GM12875 (cell line): ENCODE data around the gene MYO9A.
A peak's percentile ranks its signal among the peaks of the same experiment; 100 is the strongest.

Experiments
- H3K4me3 ChIP-seq: one replicate; pipeline ENCODE4 v1.5.1; 2011; ENCODE audit warnings: low read depth, low read length, control low read depth
- CTCF ChIP-seq: IDR thresholded peaks from 2 replicates; pipeline ENCODE4 v1.5.1; 2011; ENCODE audit warnings: low read depth, mild to moderate bottlenecking, control low read depth, inconsistent platforms, low read length, moderate library complexity, borderline replicate concordance; ENCODE audit not compliant: insufficient read depth

Gene MYO9A

GRCh38 chr15:71780115-71780976 lies 337.6 kb downstream of the MYO9A start:
- no peak overlapping the region for H3K4me3 ChIP-seq
- peak; percentile 77; the same call in 1 of the 2 replicates for TF ChIP-seq CTCF

- H3K4me3 ChIP-seq: no peak overlapping the region
- no peak for TF ChIP-seq CTCF
Measured at GRCh38 chr15:71779073-71779797, 338.7 kb downstream of the MYO9A start.

- no peak for TF ChIP-seq CTCF
- no peak overlapping the region for H3K4me3 ChIP-seq
Measured at GRCh38 chr15:71777216-71777943, 340.6 kb downstream of the MYO9A start.

- no peak for TF ChIP-seq CTCF
- H3K4me3 ChIP-seq: no peak overlapping the region
Measured at GRCh38 chr15:71776304-71776703, 341.6 kb downstream of the MYO9A start.

GRCh38 chr15:71775856-71776255 lies 342.1 kb downstream of the MYO9A start:
- H3K4me3 ChIP-seq: no peak overlapping the region
- no peak for TF ChIP-seq CTCF

- no peak for TF ChIP-seq CTCF
- no peak overlapping the region for H3K4me3 ChIP-seq
Measured at GRCh38 chr15:71773206-71773859, 344.6 kb downstream of the MYO9A start.
